ENCODE data around the gene NFATC2.

NFATC2 gene

GRCh38 chr20:51495921-51496545 is 46.5 kb downstream of the NFATC2 start:
- ChIA-PET POLR2A (no interaction called here), CTCF (no interaction called here)
- Histone ChIP-seq H3K4me1 (ENCODE audit: control insufficient read depth, insufficient read depth, low read length) (no peaks in the 10 kb centered on the region), H3K27ac (ENCODE audit: extremely low read depth, low read depth, low read length) (no peak overlapping the region), H3K36me3 (ENCODE audit: control insufficient read depth in 2 of 2, insufficient read depth in 1 of 2, low read length in 2 of 2) (no peaks in the 10 kb centered on the region), H3K4me3 (ENCODE audit: low read depth, low read length) (no peak overlapping the region), H3K9me3 (ENCODE audit: control insufficient read depth, insufficient read depth, low read depth, low read length) (no peaks in the 10 kb centered on the region)
- TF ChIP-seq TCF7L2 (IDR thresholded peaks at IDR 0.05; ENCODE audit: borderline replicate concordance, low read depth, low read length): no peak
- no peak for TF ChIP-seq ZNF76 (tag by site-specific recombination; IDR thresholded peaks at IDR 0.05; ENCODE audit: borderline replicate concordance, low read depth)
- no peak for TF ChIP-seq ZBTB8A (tag by site-specific recombination; IDR thresholded peaks at IDR 0.05)
- no peak for TF ChIP-seq ZNF510 (tag by site-specific recombination; IDR thresholded peaks at IDR 0.05; ENCODE audit: insufficient replicate concordance)
- no peak for TF ChIP-seq CTCF (tag by site-specific recombination; IDR thresholded peaks at IDR 0.05)
- TF ChIP-seq ZNF654 (tag by site-specific recombination; IDR thresholded peaks at IDR 0.05; ENCODE audit: low read depth): no peak
- no peak for TF ChIP-seq BCL11B (tag by site-specific recombination; IDR thresholded peaks at IDR 0.05; ENCODE audit: low read depth)
- TF ChIP-seq ZSCAN23 (tag by site-specific recombination; IDR thresholded peaks at IDR 0.05): no peak
- TF ChIP-seq ZNF747 (tag by site-specific recombination; IDR thresholded peaks at IDR 0.05): no peak
- no peak for TF ChIP-seq ZSCAN16 (tag by site-specific recombination; IDR thresholded peaks at IDR 0.05)
- TF ChIP-seq ZNF354C (tag by site-specific recombination; IDR thresholded peaks at IDR 0.05; ENCODE audit: borderline replicate concordance, low read depth): no peak
- TF ChIP-seq, protein P1, sequence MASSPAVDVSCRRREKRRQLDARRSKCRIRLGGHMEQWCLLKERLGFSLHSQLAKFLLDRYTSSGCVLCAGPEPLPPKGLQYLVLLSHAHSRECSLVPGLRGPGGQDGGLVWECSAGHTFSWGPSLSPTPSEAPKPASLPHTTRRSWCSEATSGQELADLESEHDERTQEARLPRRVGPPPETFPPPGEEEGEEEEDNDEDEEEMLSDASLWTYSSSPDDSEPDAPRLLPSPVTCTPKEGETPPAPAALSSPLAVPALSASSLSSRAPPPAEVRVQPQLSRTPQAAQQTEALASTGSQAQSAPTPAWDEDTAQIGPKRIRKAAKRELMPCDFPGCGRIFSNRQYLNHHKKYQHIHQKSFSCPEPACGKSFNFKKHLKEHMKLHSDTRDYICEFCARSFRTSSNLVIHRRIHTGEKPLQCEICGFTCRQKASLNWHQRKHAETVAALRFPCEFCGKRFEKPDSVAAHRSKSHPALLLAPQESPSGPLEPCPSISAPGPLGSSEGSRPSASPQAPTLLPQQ (tag by site-specific recombination; IDR thresholded peaks at IDR 0.05): no peak
- TF ChIP-seq ZNF433 (tag by site-specific recombination; IDR thresholded peaks at IDR 0.05; ENCODE audit: low read depth): no peak
- TF ChIP-seq KLF9 (tag by site-specific recombination; IDR thresholded peaks at IDR 0.05; ENCODE audit: low read depth): no peak
- TF ChIP-seq ZNF473 (tag by site-specific recombination; IDR thresholded peaks at IDR 0.05): no peak
- no peak for TF ChIP-seq ZNF350 (tag by site-specific recombination; IDR thresholded peaks at IDR 0.05)
- TF ChIP-seq, protein P2, sequence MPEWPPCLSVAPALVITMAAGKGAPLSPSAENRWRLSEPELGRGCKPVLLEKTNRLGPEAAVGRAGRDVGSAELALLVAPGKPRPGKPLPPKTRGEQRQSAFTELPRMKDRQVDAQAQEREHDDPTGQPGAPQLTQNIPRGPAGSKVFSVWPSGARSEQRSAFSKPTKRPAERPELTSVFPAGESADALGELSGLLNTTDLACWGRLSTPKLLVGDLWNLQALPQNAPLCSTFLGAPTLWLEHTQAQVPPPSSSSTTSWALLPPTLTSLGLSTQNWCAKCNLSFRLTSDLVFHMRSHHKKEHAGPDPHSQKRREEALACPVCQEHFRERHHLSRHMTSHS (tag by site-specific recombination; IDR thresholded peaks at IDR 0.05): no peak
- TF ChIP-seq GLIS1 (tag by site-specific recombination; IDR thresholded peaks at IDR 0.05): no peak
- TF ChIP-seq, protein P3, sequence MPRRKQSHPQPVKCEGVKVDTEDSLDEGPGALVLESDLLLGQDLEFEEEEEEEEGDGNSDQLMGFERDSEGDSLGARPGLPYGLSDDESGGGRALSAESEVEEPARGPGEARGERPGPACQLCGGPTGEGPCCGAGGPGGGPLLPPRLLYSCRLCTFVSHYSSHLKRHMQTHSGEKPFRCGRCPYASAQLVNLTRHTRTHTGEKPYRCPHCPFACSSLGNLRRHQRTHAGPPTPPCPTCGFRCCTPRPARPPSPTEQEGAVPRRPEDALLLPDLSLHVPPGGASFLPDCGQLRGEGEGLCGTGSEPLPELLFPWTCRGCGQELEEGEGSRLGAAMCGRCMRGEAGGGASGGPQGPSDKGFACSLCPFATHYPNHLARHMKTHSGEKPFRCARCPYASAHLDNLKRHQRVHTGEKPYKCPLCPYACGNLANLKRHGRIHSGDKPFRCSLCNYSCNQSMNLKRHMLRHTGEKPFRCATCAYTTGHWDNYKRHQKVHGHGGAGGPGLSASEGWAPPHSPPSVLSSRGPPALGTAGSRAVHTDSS (tag by site-specific recombination; IDR thresholded peaks at IDR 0.05): no peak
- TF ChIP-seq, protein P4, sequence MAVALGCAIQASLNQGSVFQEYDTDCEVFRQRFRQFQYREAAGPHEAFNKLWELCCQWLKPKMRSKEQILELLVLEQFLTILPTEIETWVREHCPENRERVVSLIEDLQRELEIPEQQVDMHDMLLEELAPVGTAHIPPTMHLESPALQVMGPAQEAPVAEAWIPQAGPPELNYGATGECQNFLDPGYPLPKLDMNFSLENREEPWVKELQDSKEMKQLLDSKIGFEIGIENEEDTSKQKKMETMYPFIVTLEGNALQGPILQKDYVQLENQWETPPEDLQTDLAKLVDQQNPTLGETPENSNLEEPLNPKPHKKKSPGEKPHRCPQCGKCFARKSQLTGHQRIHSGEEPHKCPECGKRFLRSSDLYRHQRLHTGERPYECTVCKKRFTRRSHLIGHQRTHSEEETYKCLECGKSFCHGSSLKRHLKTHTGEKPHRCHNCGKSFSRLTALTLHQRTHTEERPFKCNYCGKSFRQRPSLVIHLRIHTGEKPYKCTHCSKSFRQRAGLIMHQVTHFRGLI (tag by site-specific recombination; IDR thresholded peaks at IDR 0.05): no peak

Measured in HEK293 (cell line).